ENCODE results near the gene CADPS. TPM values are rescaled to one million over a fixed set of nuclear protein-coding genes. Genes with fewer than 3 reads are reported as not detected.

CADPS gene
- total and polyA plus RNA-seq, 9 donors = 0.47 to 4.4 (median 1.6) TPM

- Histone ChIP-seq H3K27ac (ENCODE audit: low read length) (no peak overlapping the region), H3K36me3 (ENCODE audit: control insufficient read depth, insufficient read depth, low read length) (no peaks in the 10 kb centered on the region), H3K9me3 (replicated peaks; ENCODE audit: control insufficient read depth, low read depth, low read length) (no peaks in the 10 kb centered on the region), H3K4me1 (ENCODE audit: control insufficient read depth, insufficient read depth, low read length) (no peaks in the 10 kb centered on the region), H3K4me3 (ENCODE audit: low read length) (no peak overlapping the region), H3K27me3 (ENCODE audit: control insufficient read depth, insufficient read depth, low read length) (no peaks in the 10 kb centered on the region)
- DNase-seq = no peak
- WGBS (ENCODE audit: insufficient coverage) = 74% methylated on average over 5 of the region's 6 CpGs
Measured at GRCh38 chr3:62837145-62837787, 38.0 kb downstream of the CADPS start.

- H3K27ac ChIP-seq (ENCODE audit: low read length) = no peak overlapping the region
- no peaks in the 10 kb centered on the region for H3K4me1 ChIP-seq (ENCODE audit: control insufficient read depth, insufficient read depth, low read length)
- no peaks in the 10 kb centered on the region for H3K27me3 ChIP-seq (ENCODE audit: control insufficient read depth, insufficient read depth, low read length)
- H3K4me3 ChIP-seq (ENCODE audit: low read length) = no peak overlapping the region
- no peaks in the 10 kb centered on the region for H3K36me3 ChIP-seq (ENCODE audit: control insufficient read depth, insufficient read depth, low read length)
- H3K9me3 ChIP-seq (replicated peaks; ENCODE audit: control insufficient read depth, low read depth, low read length) = no peaks in the 10 kb centered on the region
- DNase-seq = peak; percentile 8
- WGBS (ENCODE audit: insufficient coverage) = no CpG with 5 or more reads among the region's 3 CpGs
Measured at GRCh38 chr3:62835554-62836236, 39.5 kb downstream of the CADPS start.

- Histone ChIP-seq H3K9me3 (replicated peaks; ENCODE audit: control insufficient read depth, low read depth, low read length) (no peaks in the 10 kb centered on the region), H3K4me1 (ENCODE audit: control insufficient read depth, insufficient read depth, low read length) (no peaks in the 10 kb centered on the region), H3K4me3 (ENCODE audit: low read length) (no peak overlapping the region), H3K27ac (ENCODE audit: low read length) (no peak overlapping the region), H3K36me3 (ENCODE audit: control insufficient read depth, insufficient read depth, low read length) (no peaks in the 10 kb centered on the region), H3K27me3 (ENCODE audit: control insufficient read depth, insufficient read depth, low read length) (no peaks in the 10 kb centered on the region)
- DNase-seq = no peak
Measured at GRCh38 chr3:62833538-62833937, 41.7 kb downstream of the CADPS start.

- WGBS (ENCODE audit: insufficient coverage) = 62% methylated on average over 3 of the region's 7 CpGs
Measured at GRCh38 chr3:62832553-62832952, 42.7 kb downstream of the CADPS start.

GRCh38 chr3:62830727-62831322, 44.4 kb downstream of the CADPS start:
- Histone ChIP-seq H3K27ac (ENCODE audit: low read length) (no peak overlapping the region), H3K4me3 (ENCODE audit: low read length) (no peak overlapping the region), H3K4me1 (ENCODE audit: control insufficient read depth, insufficient read depth, low read length) (no peaks in the 10 kb centered on the region), H3K9me3 (replicated peaks; ENCODE audit: control insufficient read depth, low read depth, low read length) (no peaks in the 10 kb centered on the region), H3K36me3 (ENCODE audit: control insufficient read depth, insufficient read depth, low read length) (no peaks in the 10 kb centered on the region), H3K27me3 (ENCODE audit: control insufficient read depth, insufficient read depth, low read length) (no peaks in the 10 kb centered on the region)
- no peak for DNase-seq
- no CpG with 5 or more reads among the region's 2 CpGs for WGBS (ENCODE audit: insufficient coverage)

More at GRCh38 chr3:62832553-62832952, 42.7 kb downstream of the CADPS start:
- no peak for DNase-seq
- Histone ChIP-seq H3K4me1 (ENCODE audit: control insufficient read depth, insufficient read depth, low read length) (no peaks in the 10 kb centered on the region), H3K27me3 (ENCODE audit: control insufficient read depth, insufficient read depth, low read length) (no peaks in the 10 kb centered on the region), H3K9me3 (replicated peaks; ENCODE audit: control insufficient read depth, low read depth, low read length) (no peaks in the 10 kb centered on the region), H3K27ac (ENCODE audit: low read length) (no peak overlapping the region), H3K4me3 (ENCODE audit: low read length) (no peak overlapping the region), H3K36me3 (ENCODE audit: control insufficient read depth, insufficient read depth, low read length) (no peaks in the 10 kb centered on the region)

GRCh38 chr3:62827550-62827949, 47.7 kb downstream of the CADPS start:
- no peaks in the 10 kb centered on the region for H3K4me1 ChIP-seq (ENCODE audit: control insufficient read depth, insufficient read depth, low read length)
- DNase-seq = no peak
- no peak overlapping the region for H3K27ac ChIP-seq (ENCODE audit: low read length)
- no peaks in the 10 kb centered on the region for H3K9me3 ChIP-seq (replicated peaks; ENCODE audit: control insufficient read depth, low read depth, low read length)
- no peak overlapping the region for H3K4me3 ChIP-seq (ENCODE audit: low read length)
- no peaks in the 10 kb centered on the region for H3K36me3 ChIP-seq (ENCODE audit: control insufficient read depth, insufficient read depth, low read length)
- no peaks in the 10 kb centered on the region for H3K27me3 ChIP-seq (ENCODE audit: control insufficient read depth, insufficient read depth, low read length)

- 100% methylated on average over 2 of the region's 6 CpGs for WGBS (ENCODE audit: insufficient coverage)
- no peaks in the 10 kb centered on the region for H3K9me3 ChIP-seq (replicated peaks; ENCODE audit: control insufficient read depth, low read depth, low read length)
- DNase-seq = no peak
- no peaks in the 10 kb centered on the region for H3K4me1 ChIP-seq (ENCODE audit: control insufficient read depth, insufficient read depth, low read length)
- no peak overlapping the region for H3K27ac ChIP-seq (ENCODE audit: low read length)
- H3K27me3 ChIP-seq (ENCODE audit: control insufficient read depth, insufficient read depth, low read length) = no peaks in the 10 kb centered on the region
- no peaks in the 10 kb centered on the region for H3K36me3 ChIP-seq (ENCODE audit: control insufficient read depth, insufficient read depth, low read length)
- H3K4me3 ChIP-seq (ENCODE audit: low read length) = no peak overlapping the region
Measured at GRCh38 chr3:62824965-62825592, 50.1 kb downstream of the CADPS start.

- H3K9me3 ChIP-seq (replicated peaks; ENCODE audit: control insufficient read depth, low read depth, low read length) = no peaks in the 10 kb centered on the region
- H3K27ac ChIP-seq (ENCODE audit: low read length) = no peak overlapping the region
- 43% methylated on average over 1 of the region's 6 CpGs for WGBS (ENCODE audit: insufficient coverage)
- H3K4me3 ChIP-seq (ENCODE audit: low read length) = no peak overlapping the region
- DNase-seq = no peak
- no peaks in the 10 kb centered on the region for H3K4me1 ChIP-seq (ENCODE audit: control insufficient read depth, insufficient read depth, low read length)
- H3K36me3 ChIP-seq (ENCODE audit: control insufficient read depth, insufficient read depth, low read length) = no peaks in the 10 kb centered on the region
- H3K27me3 ChIP-seq (ENCODE audit: control insufficient read depth, insufficient read depth, low read length) = no peaks in the 10 kb centered on the region
Measured at GRCh38 chr3:62823461-62824050, 51.7 kb downstream of the CADPS start.

- Histone ChIP-seq H3K27ac (ENCODE audit: low read length) (no peak overlapping the region), H3K4me1 (ENCODE audit: control insufficient read depth, insufficient read depth, low read length) (no peaks in the 10 kb centered on the region), H3K4me3 (ENCODE audit: low read length) (no peak overlapping the region), H3K36me3 (ENCODE audit: control insufficient read depth, insufficient read depth, low read length) (no peaks in the 10 kb centered on the region), H3K27me3 (ENCODE audit: control insufficient read depth, insufficient read depth, low read length) (no peaks in the 10 kb centered on the region), H3K9me3 (replicated peaks; ENCODE audit: control insufficient read depth, low read depth, low read length) (no peaks in the 10 kb centered on the region)
- WGBS (ENCODE audit: insufficient coverage) = 100% methylated on average over 1 of the region's 1 CpG
- DNase-seq = no peak
Measured at GRCh38 chr3:62822905-62823304, 52.3 kb downstream of the CADPS start.

GRCh38 chr3:62818347-62818746, 56.9 kb downstream of the CADPS start:
- Histone ChIP-seq H3K9me3 (replicated peaks; ENCODE audit: control insufficient read depth, low read depth, low read length) (no peaks in the 10 kb centered on the region), H3K36me3 (ENCODE audit: control insufficient read depth, insufficient read depth, low read length) (no peaks in the 10 kb centered on the region), H3K27me3 (ENCODE audit: control insufficient read depth, insufficient read depth, low read length) (no peaks in the 10 kb centered on the region), H3K27ac (ENCODE audit: low read length) (no peak overlapping the region), H3K4me1 (ENCODE audit: control insufficient read depth, insufficient read depth, low read length) (no peaks in the 10 kb centered on the region), H3K4me3 (ENCODE audit: low read length) (no peak overlapping the region)
- no peak for DNase-seq
- 100% methylated on average over 1 of the region's 5 CpGs for WGBS (ENCODE audit: insufficient coverage)

Data from muscle of leg (tissue), 11 donors.